ENCODE results near the gene SEBOX.

SEBOX gene, protein sequence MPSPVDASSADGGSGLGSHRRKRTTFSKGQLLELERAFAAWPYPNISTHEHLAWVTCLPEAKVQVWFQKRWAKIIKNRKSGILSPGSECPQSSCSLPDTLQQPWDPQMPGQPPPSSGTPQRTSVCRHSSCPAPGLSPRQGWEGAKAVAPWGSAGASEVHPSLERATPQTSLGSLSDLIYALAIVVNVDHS

DNA sequence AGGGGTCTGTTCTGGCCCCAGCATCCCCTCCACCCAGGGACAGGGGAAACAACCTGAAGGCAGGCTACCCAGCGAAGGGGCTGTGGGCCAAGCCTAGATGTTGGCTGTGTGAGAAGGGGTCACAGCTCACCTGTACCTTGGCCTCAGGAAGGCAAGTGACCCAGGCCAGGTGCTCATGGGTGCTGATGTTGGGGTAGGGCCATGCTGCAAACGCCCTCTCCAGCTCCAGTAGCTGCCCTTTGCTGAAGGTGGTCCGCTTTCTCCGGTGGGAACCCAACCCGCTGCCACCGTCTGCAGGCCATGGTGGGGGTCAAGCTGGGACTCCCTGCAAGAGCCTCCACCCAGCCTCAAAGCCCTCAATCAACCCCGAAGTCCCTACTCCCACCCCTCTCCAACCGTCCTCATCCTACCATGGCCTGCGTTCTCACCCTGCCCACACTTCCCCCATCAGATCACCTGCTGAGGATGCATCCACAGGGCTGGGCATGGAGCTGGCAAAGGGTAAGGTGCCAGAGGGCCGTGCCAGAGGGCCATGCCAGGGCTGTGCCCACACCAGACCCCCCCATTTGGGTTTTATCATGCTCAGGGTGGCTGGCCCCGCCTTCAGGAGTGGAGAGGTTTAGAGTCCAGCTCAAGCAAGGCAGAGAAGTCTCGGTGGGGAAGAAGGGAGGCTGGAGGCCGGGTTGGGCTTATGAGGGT, at the start of gene SEBOX:
SEBOX (minus strand) TSS at position 535 of the 699 bp plus-strand sequence; CDS start at position 487, 48 bp downstream.
- no peak for TF ChIP-seq Cebpa-rat (IDR thresholded peaks at IDR 0.05)
- H3K9me3 ChIP-seq = no peaks in the 10 kb centered on the region
- H3K4me1 ChIP-seq = peaks cover under 1% of the 10 kb centered on the region; the same call in 1 of the 2 replicates
- H3K36me3 ChIP-seq = peaks cover 58% of the 10 kb centered on the region
- H3K27ac ChIP-seq = no peak within 1 kb of the TSS
- H3K4me3 ChIP-seq = no peak within 1 kb of the TSS
- no peak within 1 kb of the TSS for H3K4me2 ChIP-seq
- H4K20me1 ChIP-seq = 0 out of 2 replicates have a peak, but pooled peaks cover 2% of the 10 kb centered on the region
- no peak within 1 kb of the TSS for H3K9ac ChIP-seq
- no peaks in the 10 kb centered on the region for H3K27me3 ChIP-seq

DNA sequence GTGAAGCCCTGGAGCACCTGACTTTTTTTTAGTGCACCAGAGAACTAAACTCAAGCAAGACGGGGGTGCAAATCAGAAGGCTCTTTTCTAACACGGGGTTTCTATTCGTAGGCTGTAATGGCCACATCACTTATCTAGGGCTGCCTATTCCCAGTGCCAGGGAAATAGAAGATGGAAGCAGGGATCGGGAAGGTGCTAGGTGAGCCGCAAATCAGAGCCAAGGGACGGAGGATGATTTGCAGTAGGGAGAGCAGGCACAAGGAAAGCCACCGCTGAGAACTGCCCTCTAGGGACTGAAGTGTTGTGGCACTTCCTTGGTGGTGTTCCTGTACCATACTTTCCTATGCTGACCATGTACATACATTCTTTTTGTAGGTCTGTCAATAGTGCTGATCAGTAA, 48.8 kb upstream of the SEBOX start:
- H3K4me1 ChIP-seq = no peaks in the 10 kb centered on the region
- no peaks in the 10 kb centered on the region for H3K36me3 ChIP-seq
- no peaks in the 10 kb centered on the region for H3K9me3 ChIP-seq
- H4K20me1 ChIP-seq = no peaks in the 10 kb centered on the region
- H3K27ac ChIP-seq = no peak overlapping the region
- no peak overlapping the region for H3K9ac ChIP-seq
- no peak overlapping the region for H3K4me2 ChIP-seq
- TF ChIP-seq Cebpa-rat (IDR thresholded peaks at IDR 0.05) = no peak
- H3K27me3 ChIP-seq = no peaks in the 10 kb centered on the region
- H3K4me3 ChIP-seq = no peak overlapping the region

DNA sequence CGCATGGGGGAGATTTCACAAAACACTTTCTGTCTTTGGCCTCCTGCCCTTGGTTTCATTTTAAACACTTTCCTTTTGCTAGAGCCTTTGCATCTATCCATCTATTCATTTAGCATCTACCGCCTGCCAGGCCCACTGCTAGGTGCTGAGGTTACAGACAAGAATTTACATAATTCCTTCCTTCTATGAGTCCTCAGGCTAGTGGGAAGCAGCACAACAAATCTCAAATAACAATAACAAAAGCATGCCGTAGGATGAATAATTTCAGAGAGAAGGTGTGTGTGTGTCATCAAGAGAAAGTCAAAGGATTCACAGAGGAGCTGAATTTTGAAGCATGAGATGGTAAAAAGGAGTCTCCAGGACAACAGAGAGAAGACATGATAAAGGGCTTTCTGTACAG, 47.1 kb upstream of the SEBOX start:
- no peak overlapping the region for H3K4me3 ChIP-seq
- no peaks in the 10 kb centered on the region for H3K9me3 ChIP-seq
- no peak overlapping the region for H3K9ac ChIP-seq
- no peaks in the 10 kb centered on the region for H3K36me3 ChIP-seq
- H3K27me3 ChIP-seq = no peaks in the 10 kb centered on the region
- no peaks in the 10 kb centered on the region for H4K20me1 ChIP-seq
- H3K27ac ChIP-seq = no peak overlapping the region
- TF ChIP-seq Cebpa-rat (IDR thresholded peaks at IDR 0.05) = no peak
- no peaks in the 10 kb centered on the region for H3K4me1 ChIP-seq
- H3K4me2 ChIP-seq = no peak overlapping the region

DNA sequence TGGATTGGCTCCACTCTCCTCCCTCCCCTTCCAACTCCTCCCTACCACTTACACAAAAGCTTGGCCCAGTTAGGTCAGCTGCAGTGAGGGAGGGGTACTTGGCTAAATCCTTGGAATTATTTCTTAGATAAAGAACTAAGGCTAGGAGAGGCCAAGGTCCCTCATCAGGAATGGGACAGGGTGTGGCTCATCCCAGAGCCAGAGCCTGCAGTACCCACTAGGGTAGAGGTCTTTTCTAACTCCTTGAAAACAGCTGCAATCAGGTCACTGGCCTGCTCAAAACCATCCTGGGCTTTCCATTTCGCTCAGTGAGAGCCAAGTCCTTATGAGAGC, 42.9 kb upstream of the SEBOX start:
- Histone ChIP-seq H3K4me2 (no peak overlapping the region), H3K36me3 (no peaks in the 10 kb centered on the region), H3K27ac (no peak overlapping the region), H3K4me3 (no peak overlapping the region), H3K27me3 (no peaks in the 10 kb centered on the region; the same call in 1 of the 2 replicates), H3K9me3 (no peaks in the 10 kb centered on the region), H3K9ac (no peak overlapping the region), H4K20me1 (no peaks in the 10 kb centered on the region), H3K4me1 (peaks cover 27% of the 10 kb centered on the region)
- TF ChIP-seq Cebpa-rat (IDR thresholded peaks at IDR 0.05) = no peak

DNA sequence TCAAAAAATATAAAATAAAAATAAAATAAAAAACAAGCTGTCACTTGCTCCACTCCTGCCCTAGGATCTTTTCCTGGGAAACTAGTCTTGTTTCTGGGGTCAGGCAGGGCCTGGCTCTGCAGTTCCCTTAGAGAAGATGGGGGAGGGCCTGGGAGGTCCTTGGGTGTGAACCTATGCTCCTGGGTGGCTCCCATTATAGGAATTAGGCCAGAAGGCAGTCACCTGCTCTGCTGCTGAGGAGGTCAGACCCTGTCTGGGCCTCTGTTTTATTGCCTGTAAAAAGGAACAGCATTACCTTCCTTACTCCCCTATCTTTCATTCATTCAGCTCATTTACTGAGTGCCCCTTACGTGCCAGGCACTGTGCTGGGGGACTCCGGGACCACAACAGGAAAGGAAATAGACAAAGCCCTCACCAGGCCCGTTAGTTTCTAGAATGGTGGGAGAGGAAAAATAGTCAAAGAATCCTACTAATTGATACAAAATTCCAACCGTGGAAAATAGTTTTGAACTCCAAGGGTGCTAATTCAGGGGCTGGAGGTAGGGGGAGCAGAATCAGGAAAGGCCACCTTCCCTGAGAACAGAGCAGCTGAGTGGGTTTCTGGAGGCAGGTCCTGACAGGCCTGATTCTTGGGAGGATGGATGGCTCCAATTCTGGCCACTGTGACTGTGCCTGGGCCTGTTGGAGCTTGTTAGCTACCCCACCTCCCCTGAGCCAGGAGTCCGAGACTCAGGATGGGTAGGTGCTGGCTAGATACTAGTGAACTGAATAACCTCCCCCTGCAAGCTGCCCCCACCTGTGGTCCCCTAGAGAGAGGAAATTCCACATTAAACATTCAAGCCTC, 42.4 kb upstream of the SEBOX start:
- Histone ChIP-seq H3K4me3 (no peak overlapping the region), H3K36me3 (no peaks in the 10 kb centered on the region), H3K27me3 (no peaks in the 10 kb centered on the region; the same call in 1 of the 2 replicates), H3K27ac (no peak overlapping the region), H4K20me1 (no peaks in the 10 kb centered on the region), H3K4me2 (no peak overlapping the region), H3K4me1 (peaks cover 28% of the 10 kb centered on the region), H3K9ac (no peak overlapping the region), H3K9me3 (no peaks in the 10 kb centered on the region)
- TF ChIP-seq Cebpa-rat (IDR thresholded peaks at IDR 0.05) = no peak

DNA sequence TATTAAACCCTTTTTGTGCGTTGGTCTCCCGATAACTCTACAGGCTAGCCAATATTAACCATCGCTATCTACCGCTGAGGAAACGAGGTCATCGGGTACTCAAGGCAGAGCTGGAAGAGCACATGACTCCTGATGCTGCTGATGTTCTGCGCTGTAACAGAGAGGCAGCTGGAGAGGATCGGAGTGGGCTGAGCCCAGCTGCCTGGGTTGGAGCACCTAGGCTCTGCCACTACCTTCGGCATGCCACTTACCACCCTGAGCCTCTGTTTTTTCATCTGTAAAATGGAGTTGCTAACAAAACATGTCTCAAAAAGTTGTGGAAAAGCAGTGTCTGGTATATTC, 41.4 kb upstream of the SEBOX start:
- no peaks in the 10 kb centered on the region; the same call in 1 of the 2 replicates for H3K27me3 ChIP-seq
- H3K36me3 ChIP-seq = no peaks in the 10 kb centered on the region
- H4K20me1 ChIP-seq = no peaks in the 10 kb centered on the region
- no peak for TF ChIP-seq Cebpa-rat (IDR thresholded peaks at IDR 0.05)
- H3K9ac ChIP-seq = peak overlapping the region; percentile 78; the same call in 1 of the 2 replicates
- peaks cover 28% of the 10 kb centered on the region for H3K4me1 ChIP-seq
- H3K4me2 ChIP-seq = peak overlapping the region; percentile 89
- H3K27ac ChIP-seq = no peak overlapping the region
- H3K9me3 ChIP-seq = no peaks in the 10 kb centered on the region
- H3K4me3 ChIP-seq = peak overlapping the region; percentile 81

DNA sequence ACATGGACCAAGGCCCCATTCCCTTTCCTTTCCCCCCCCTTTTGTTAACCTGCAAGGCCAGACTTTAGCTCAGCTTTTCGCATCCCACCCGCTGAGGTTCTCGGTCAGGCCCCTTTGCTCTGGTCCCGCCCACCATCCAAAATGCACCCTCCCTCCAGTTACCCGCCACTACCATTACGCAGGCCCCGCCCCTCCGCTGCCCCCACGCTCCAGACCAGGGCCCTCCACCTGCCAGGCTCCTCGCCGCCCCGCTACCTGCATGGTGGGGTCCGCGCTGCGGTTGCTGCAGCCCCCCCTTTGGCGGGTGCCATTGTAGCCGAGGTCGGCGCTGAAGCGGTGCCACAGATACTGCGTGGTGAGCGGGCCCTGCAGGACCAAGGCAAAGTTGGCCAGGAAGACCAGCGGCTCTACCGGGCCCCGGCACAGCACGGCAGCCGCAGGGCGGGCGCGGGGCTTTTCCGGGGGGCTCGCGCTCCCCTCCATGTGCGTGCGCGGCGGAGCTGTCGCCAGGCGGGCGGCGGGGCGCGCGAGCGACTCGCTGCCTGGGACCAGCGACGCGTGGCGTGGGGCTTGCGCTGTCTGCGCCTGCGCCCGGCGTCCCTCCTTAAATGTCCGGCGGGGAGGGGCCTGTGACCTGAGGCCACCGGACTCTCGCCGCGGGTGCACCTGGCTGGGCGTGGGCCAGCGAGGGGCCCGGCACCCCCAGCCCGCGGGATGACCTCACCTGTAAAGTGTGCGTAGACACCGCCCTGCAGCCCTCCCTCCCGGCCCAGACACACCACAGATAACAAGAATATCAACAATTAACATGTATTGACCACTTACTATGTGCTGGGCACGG, 40.9 kb upstream of the SEBOX start, which contains the start of gene SLC46A1:
SLC46A1 (minus strand) TSS at position 581 of the 841 bp plus-strand sequence; CDS start at position 483, 98 bp downstream.
- peaks cover 28% of the 10 kb centered on the region for H3K4me1 ChIP-seq
- H4K20me1 ChIP-seq = no peaks in the 10 kb centered on the region
- no peaks in the 10 kb centered on the region; the same call in 1 of the 2 replicates for H3K27me3 ChIP-seq
- no peaks in the 10 kb centered on the region for H3K36me3 ChIP-seq
- no peak for TF ChIP-seq Cebpa-rat (IDR thresholded peaks at IDR 0.05)
- peak within 1 kb of the TSS; percentile 89 for H3K4me2 ChIP-seq
- no peaks in the 10 kb centered on the region for H3K9me3 ChIP-seq
- peak within 1 kb of the TSS; percentile 81 for H3K4me3 ChIP-seq
- peak within 1 kb of the TSS; percentile 74 for H3K27ac ChIP-seq
- H3K9ac ChIP-seq = peak within 1 kb of the TSS; percentile 78

DNA sequence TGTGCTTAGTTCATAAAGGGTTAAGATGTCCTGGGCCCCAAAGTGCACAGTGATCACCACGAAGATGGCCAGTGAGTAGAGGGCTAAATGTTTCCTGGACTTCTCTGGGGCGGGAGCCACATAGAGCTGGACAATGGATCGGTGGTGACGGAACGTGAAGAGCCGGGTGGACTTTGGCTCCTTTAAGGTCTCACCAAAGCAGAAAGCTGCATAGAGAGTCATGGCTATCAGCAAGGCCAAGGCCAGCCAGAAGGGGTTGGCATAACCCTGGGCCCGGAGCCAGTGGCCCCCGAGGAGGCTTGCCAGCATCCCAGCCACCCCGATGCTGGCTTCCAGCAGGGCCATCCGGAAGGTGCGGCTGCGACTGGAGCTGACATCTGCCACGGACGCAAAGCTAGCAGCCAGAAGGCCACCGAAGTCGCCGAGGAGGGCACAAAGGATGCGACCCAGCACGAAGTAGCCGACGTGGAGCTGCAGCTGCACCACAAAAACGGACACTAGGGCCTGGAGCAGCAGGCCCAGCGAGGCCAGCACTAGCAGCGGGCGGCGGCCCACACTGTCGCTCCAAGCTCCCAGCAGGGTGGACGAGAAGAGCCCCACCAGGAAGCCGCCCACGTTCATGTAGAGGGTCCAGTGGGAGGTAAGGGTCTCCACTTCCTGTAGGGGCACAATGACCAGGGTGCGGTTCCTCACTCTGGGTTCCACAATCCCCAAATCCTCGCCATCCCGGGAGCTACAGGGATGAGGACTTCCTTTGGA, 40.0 kb upstream of the SEBOX start:
- no peaks in the 10 kb centered on the region; the same call in 1 of the 2 replicates for H3K27me3 ChIP-seq
- no peak for TF ChIP-seq Cebpa-rat (IDR thresholded peaks at IDR 0.05)
- H4K20me1 ChIP-seq = no peaks in the 10 kb centered on the region
- H3K4me3 ChIP-seq = peak overlapping the region; percentile 81
- peak overlapping the region; percentile 78 for H3K9ac ChIP-seq
- H3K36me3 ChIP-seq = peaks cover 7% of the 10 kb centered on the region
- no peaks in the 10 kb centered on the region for H3K9me3 ChIP-seq
- H3K4me1 ChIP-seq = peaks cover 28% of the 10 kb centered on the region
- peak overlapping the region; percentile 89 for H3K4me2 ChIP-seq
- H3K27ac ChIP-seq = peak overlapping the region; percentile 74; the same call in 1 of the 2 replicates

Measured in BLaER1 (cell line).